DMS 273 (cell line): ENCODE measurements around the gene LRBA.

Experiments used
- DNase-seq: peaks from one replicate; lab custom pipeline; 2025; ENCODE audit not compliant: unreplicated experiment; lab: John Stamatoyannopoulos, UW

LRBA gene

DNA sequence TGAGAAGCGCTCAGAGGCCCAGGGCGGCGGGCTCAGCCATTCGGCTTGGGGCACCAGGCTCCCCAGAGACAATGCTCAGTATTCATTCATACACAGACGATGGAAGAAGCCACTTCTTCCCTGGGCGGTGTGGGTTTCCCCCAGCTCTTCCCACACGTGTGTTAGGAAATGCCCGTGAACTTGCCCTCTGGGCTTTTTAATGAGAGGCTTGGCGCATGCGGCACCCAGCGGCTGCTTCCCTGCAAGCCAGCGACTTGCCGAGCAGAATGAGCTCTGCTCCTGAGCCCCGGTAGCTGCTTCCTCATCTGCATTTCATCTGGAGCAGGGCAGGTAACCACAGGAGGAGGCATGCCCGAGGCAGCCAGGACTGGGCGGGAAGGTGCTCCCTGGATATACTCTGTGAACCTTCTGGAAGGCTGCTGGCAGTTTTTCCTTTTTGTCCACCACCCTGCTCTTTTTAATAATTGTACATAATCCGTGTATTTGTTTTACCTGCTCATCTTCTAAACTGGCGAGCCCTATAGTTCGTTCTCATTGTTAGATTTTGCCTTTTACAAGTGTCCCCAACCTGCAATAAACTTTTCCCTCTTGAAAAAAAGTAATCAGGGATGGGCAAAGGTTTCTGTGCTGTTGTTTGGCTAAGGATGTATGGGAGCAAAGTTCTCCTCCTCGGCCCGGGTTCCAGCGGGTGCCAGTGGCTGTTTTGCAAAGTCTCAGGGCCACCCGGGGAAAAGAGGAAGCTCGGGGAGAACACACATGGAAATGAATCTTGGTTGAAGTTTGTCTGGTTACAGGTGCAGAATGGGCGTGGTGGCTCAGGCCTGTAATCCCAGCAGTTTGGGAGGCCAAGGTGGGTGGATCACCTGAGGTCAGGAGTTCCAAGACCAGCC is 758.0 kb downstream of the LRBA start:
- DNase-seq, result no peak

DNA sequence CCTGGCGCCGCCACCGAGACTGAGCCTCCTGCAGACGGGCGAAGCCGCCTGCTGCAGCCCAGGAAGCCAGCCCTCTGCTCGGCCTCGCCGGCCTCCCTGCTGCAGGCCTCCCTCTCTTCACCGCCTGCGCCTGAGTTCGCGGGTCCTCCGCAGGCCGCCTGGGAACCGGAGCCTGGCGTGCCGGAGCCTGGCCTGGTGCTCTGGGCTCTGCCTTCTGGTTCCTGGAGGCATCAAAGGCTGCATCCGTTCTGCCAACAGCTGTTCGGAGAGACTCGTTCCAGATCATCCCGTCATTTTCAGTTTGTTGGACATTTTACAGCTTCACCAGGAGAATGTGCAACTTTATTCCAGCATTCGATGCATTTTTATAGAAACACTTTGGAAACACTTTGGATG is 758.9 kb downstream of the LRBA start:
- DNase-seq, result no peak

DNA sequence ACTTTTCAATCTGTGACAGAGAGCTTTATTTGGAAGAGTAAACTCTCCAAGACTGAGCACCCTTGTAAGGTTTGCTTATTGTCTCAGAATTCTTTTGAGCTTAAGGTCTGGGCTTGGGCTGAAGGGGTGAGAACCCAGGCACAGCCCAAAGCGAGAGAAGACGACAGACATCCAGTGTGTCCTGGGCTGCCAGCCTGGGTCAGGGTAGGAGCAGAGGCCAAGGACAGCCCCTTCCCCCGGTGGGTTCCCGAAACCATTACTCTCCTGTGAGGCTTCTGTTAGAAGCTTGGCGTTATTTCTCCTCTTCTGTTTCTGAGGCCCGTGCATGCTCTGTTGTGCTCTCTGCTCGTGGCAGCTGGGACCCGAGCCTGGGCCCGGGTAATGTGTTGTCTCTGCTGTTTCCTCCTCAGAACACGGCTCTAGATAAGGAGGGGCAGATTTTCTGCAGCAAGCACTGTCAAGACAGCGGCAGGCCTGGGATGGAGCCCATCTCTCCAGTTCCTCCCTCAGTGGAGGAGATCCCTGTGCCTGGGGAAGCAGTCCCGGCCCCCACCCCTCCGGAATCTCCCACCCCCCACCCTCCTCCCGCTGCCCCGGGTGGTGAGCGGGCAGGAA is 759.4 kb downstream of the LRBA start:
- no peak for DNase-seq

DNA sequence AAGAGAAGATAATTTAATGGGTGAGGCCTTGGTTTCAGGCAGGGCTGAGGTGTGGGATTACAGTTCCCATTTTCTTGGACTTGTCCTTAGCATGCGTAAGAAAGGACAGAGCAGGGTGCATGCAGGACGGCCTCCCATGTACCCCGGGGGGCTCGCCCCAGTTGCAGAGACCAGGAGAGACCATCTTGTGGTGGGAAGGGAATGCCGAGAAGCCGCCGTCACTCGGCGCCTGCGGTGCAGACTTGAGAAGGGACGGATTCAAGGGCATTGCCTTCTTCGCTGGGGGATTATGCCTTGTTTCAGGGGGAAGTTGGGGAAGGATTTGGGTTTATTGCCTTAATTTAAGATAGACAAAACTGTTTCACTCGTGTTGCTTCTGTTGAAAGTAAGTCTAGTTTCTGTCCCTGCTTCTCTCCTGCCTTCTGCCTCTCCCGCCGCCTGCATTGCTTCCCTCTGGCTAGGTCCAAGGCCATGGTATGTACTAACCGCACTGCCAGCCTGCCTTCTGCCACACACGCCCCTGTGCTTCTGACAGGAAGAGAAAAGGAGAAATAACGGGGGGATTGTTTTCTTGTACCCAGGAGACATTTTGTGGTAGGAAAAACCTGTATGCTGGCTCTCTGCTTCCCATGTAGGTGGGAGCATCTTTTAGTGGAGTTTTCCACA is 761.0 kb downstream of the LRBA start:
- DNase-seq, result no peak

- no peak for DNase-seq
Observed at GRCh38 chr4:150253416-150253815, 761.7 kb downstream of the LRBA start.

DNA sequence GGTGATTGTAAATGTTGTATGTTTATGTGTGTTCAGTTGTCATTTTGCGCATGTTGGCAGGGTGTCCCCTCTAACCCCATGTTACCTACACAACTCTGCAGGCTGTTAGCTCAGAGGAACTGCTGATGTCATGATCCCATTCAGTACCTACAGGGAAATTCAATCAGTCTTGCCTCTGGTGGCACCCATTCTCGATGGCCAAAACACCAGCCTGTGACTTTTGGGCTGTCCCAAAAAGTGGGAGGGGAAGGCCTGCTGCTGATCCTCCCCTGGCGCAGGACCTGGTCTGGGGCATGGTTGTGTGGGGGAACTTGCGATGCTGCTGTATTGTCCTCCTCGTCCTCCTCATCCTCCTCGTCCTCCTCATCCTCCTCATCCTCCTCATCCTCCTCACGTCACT is 762.3 kb downstream of the LRBA start:
- DNase-seq, result no peak

DNA sequence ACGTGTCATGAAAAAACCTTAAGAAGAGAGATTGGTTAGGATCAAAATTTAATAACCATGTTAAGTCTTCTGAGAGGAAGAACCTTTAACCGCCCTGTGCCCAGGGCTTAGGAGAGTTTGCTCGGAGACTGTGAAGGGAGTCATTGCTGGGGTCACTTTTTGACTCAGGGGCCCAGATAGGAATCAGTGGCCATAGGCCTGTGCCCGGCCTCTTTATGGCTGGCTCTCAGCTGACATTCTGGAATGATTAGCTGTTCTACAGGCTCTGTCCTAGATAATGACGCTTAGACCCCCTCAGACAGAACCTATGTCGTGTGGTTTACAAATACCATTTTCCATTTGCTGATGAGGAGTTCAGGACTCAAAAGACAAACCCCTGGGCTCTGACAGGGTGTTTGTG is 762.8 kb downstream of the LRBA start:
- no peak for DNase-seq

DNA sequence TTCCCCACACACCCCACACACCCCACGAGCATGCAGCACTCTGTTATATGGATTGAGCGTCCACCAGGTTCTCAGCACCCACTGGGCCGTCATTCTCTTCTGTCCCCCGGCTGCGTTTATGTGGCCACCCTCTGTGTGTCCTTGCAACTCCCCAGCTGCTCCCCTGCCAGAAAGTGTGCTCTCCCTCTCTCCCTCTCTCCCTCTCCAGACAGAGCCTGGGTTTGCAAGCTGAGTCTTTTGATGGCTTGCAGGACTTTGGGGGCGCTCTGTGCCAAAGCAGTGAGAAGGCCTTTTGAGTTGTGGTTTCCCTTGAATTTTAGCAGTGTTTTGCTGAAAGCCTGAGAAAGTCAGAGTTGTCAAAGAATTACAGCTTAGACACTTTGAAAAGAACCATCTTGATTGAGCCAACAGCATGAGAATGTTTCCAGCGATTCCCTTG is 763.3 kb downstream of the LRBA start:
- DNase-seq, result peak; percentile 4

DNA sequence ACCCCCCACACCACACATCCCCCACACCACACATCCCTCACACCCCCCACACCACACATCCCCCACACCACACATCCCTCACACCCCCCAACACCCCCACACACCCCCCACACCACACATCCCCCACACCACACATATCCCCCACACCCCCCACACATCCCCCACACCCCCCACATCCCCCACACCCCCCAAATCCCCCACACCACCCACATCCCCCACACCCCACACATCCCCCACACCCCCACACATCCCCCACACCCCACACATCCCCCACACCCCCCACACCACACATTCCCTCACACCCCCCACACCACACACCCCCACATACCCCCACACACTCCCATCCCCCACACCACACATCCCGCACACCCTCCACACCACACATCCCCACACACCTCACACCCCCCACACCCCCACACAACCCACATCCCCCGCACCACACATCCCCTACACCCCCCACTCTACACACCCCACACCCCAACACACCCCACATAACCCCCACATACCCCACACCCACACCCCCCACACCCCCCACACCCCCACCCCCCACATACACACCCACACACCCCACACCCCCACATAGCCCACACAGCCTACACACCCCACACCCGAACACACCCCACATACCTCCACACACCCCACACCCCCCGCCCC is 764.0 kb downstream of the LRBA start:
- DNase-seq, result peak; percentile 4

DNA sequence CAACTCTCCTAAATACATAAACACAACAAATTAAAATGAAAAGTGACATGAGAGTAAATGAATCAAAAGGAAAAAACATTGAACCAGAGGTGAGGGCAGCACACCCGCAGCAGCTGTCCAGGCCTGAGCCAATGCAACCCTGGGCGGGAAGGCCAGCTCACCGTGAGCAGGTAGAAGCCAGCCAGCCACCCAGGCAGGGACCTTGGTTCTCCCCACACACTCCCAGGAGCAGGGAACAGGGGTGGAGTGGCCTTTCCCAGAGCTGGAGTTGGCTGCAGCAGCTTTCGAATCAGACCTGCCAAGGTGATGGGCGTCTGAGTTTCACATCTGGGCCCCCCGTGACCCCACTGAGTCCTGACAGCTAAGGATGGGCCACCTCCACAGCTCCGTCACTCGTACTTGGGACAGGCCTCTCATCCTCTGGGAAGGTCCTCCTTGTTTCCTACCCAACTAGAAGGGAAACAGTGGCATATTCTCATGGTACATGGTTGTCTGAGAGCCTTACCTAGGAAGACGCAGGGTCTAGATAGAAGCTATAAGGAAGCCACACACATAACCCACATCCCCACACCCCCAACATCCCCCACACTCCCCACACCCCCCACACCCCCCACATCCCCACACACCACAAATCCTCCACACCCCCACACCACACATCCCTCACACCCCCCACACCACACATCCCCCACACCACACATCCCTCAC is 764.6 kb downstream of the LRBA start:
- DNase-seq, result no peak

GRCh38 chr4:150248181-150248580 is 766.9 kb downstream of the LRBA start:
- no peak for DNase-seq

DNA sequence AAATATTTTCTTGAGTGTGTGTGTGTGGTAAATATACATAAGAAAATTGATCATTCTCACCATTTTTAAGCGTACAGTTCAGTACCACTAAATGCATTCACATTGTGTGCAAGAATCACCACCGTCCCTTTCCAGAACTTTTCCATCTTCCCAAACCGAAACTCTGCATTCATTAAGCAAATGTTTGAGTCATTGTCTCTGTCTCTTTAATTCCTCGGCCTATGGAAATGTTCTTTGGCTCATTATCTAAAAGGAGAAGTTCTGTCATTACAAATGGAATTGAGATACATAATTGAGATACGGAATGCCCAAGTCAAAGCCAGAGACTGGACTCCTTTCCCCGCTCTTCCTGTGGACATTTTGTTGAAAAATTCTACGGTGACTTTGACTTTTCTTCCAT is 767.9 kb downstream of the LRBA start:
- no peak for DNase-seq

DNA sequence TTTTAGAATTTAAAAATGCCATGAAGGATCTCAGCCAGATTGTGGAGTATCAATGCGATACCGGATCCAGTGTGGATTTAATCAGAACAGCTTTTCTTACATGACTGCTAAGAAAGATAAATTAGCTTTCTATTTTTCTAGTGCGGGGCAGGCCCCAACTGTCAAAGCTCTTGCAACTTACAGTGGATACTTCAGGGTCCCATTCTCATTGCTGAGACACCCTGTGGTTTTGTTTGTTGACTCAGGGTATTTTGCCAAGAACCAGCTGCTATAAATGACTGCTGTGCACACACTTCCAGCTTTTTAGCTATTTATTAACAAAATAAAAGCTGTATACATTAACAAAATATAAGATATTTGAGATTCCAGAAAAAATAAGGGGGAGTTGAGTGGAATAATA is 770.5 kb downstream of the LRBA start:
- DNase-seq, result peak; percentile 51

DNA sequence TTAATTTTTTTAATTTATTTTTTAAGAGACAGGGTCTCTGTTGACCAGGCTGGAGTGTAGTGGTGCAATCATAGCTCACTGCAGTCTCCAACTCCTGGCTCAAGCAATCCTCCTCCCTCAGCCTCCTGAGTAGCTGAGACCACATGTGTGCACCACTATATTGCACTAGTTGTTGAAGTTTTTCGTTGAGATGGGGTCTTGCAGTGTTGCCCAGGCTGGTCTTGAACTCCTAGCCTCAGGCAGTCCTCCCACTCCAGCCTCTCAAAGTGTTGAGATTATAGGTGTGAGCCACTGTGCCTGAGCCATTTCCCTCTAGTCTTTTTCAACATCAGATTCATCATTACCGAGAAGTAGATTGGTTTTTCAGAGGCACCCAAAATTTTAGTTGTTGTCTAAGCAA is 771.2 kb downstream of the LRBA start:
- DNase-seq, result no peak

DNA sequence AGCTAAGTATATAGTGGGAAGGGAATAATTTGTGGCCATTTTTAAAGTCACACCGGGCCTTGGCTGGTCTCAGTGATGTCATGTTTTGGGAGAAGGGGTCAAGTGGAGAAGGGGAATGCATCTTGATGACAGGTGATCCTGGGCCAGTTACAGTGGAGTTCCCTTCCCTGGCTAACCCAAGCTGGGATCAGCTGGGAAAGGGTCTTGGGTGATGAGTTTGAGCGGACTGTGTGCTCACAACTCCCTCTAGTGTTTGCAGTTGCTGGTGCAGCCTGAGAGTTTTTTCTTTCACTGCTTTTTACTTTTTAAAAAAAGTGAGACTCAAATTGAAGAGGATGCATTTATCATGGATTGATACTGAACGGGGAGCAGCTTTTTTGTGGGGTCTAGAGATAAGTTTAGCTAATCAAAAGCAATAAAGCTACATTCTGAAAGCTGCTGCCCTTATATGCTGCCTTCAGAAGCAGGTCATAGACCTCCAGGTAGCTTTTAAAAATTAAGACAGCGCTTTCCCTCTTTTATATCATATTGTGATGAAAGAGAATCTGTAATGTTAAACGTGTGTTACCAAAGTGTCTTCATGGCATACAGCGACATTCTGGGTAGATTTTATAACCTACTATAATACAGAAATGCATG is 772.1 kb downstream of the LRBA start:
- DNase-seq, result peak; percentile 60

DNA sequence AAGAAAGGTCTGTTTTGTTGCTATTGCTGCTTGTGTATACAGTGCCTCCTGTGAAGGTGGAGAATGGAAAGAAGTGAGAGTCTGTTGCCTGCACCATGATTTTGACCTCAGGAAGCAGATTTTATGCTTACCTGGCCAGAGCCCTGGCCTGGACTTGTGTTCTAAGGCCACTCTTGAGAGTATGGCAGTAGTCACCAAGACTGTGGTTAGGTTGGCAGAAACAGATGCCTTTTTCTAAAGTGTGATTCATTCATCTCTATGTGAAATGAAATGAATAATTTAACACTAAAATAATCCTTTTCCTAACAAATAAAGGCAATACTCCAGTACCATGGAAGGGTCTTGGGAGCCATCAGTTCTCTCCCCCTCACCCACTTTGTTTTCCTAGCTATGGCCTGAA is 775.1 kb downstream of the LRBA start:
- DNase-seq, result no peak

DNA sequence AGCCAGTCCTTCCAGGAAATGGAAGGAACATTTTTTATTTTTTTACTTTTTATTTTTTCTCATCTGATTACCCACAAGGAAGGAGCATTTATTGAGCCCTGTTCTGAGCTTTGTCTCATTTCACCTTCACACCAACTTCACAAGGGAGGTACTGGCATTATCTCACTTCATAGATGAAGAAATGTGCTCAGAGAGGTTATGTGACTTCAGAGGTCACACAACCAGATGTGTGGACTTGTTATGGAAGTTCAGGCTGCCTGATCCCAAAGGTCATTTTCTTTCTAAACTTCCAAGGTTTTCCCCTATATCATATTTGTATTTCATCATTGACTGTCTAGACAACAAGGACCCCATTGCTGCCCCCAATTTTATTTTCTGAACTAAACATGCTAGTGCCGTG is 776.5 kb downstream of the LRBA start:
- DNase-seq, result no peak

DNA sequence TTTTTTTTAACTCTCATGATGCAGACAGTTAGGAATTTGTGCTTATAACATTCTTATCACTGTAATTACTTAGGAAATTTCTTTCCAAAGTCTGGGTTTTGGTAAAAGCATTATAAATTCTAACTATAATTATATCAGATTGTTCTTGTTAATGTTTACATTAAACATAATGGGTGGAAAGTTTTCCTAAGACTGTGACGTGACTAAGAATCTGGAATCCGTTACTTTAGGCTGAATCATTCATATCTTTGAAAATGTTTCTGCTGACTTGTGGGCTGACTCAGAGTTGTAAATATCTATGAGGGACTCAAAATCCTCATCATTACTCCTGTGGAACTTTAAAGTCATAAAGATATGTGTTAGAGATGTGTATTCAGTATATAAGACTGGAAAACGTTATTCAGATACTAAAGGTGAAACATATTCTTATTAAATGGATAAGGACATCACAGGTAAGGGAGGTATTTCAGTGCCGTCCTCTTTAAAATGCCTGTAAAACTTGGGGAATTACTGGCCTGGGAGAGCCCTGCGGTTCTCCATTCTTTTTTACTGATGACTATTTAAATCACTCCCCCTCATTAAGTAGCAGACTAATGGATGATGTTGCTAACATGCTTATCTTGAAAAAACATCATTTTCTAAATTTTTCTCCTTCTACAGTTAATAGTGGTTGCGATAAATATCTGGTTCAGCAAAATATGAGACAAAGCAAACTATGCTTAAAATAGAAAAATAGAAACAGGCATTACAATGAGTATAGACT is 777.8 kb downstream of the LRBA start:
- DNase-seq, result no peak

- no peak for DNase-seq
Observed at GRCh38 chr4:150236626-150237025, 778.5 kb downstream of the LRBA start.

- no peak for DNase-seq
Observed at GRCh38 chr4:150235808-150236271, 779.2 kb downstream of the LRBA start.
